Transverse colon (tissue), 3 donors: ENCODE data around the gene FN3K.

Experiments used
- CTCF ChIP-seq, 5 experiments: fragments of 200-600 bp in 3 of 5; fragments of 450-650 bp in 2 of 5; sonication (generic) in 3 of 5; IDR thresholded peaks; 1 replicate in 2 of 5; 2 replicates in 3 of 5; pipeline ENCODE4 v1.5.1; 2016 to 2017; ENCODE audit warnings: antibody characterized with exemption in 5 of 5, inconsistent platforms in 3 of 5, mild to moderate bottlenecking in 2 of 5, moderate library complexity in 1 of 5
- EP300 ChIP-seq: sonication (generic); formaldehyde crosslinking; IDR thresholded peaks from one replicate; pipeline ENCODE4 v1.6.1; 2017; ENCODE audit warnings: antibody characterized with exemption, low read depth
- POLR2A ChIP-seq: fragments of 450-650 bp; IDR thresholded peaks from one replicate; pipeline ENCODE4 v1.6.1; 2016; ENCODE audit warnings: antibody characterized with exemption, mild to moderate bottlenecking, moderate library complexity

GRCh38 chr17:82709024-82709675, 26.3 kb upstream of the FN3K start:
- TF ChIP-seq CTCF (IDR thresholded peaks at IDR 0.05) (no peak), POLR2A (no peak), EP300 (no peak)
